ENCODE data around the gene PITX1. TPM values are rescaled to one million over a fixed set of nuclear protein-coding genes. Genes with fewer than 3 reads are reported as not detected.

PITX1 gene
- total and polyA plus RNA-seq, 2 donors (not counting 1 experiment from before 2014, with no cell fraction given): 0.13 TPM; not detected in 1

DNA sequence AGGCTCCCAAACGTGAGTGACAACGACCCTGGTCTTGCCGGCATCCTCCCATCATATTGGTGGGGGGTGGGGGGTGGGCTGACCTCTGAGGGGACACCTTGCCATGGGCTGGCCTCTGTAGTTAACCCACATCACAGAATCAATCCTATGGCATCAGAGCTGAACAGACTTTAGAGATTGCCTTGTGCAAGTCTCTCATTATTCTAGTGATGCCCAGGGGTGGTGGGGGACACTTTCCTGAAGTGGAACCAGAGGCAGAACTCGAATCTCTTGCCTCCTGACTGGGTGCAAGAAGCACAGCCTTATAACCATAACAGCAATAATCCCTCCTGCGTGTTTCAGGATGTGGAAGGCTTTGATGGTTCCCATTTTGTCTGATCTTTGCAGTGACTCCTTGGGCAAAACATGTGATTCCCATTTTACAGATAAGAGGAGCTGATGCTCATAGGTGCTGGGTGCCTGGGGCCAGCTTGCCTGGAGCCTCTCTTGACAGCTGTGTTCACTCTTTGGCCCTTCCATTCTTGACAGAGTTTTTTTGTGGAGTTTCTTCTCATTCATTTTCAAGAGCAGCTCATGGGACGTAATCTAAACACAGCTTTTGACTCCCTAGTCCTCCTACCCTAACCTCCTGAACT, 18.6 kb upstream of the PITX1 start:
- H3K4me2 ChIP-seq (replicated peaks; ENCODE audit: low read depth, low read length, poor library complexity, severe bottlenecking): peak overlapping the region; percentile 79
- peak overlapping the region; percentile 50 for H3K9ac ChIP-seq (ENCODE audit: low read length)
- peaks cover 0 to 58% (median 33%) of the 10 kb centered on the region in 4 experiments for H3K27me3 ChIP-seq (replicated peaks in 1 of 4; ENCODE audit: control extremely low read depth in 1 of 4, control insufficient read depth in 3 of 4, insufficient read depth in 4 of 4, low read length in 3 of 4)
- peaks cover 48 to 55% of the 10 kb centered on the region in 2 donors for H3K4me1 ChIP-seq (ENCODE audit: control insufficient read depth in 2 of 2, insufficient read depth in 2 of 2, low read length in 2 of 2)
- Mint-ChIP-seq H3K4me1 (peaks cover 57% of the 10 kb centered on the region), H3K4me3 (peak overlapping the region; percentile 85), H3K27ac (peak overlapping the region; percentile 74), H3K9me3 (ENCODE audit: insufficient read depth) (no peaks in the 10 kb centered on the region), H3K27me3 (peaks cover 56% of the 10 kb centered on the region)
- H2AFZ ChIP-seq (ENCODE audit: insufficient read depth, low read depth, low read length, poor library complexity, severe bottlenecking): peak overlapping the region; percentile 53
- H4K20me1 ChIP-seq (ENCODE audit: control insufficient read depth, insufficient read depth, low read length, poor library complexity, severe bottlenecking): no peaks in the 10 kb centered on the region
- POLR2A ChIA-PET: interaction anchor here (0.6 to 1.3 kb wide), 3 partner anchors 15 to 1939 kb away, joined by 3 to 4 read pairs (median 3); no protein-coding TSS in a partner anchor
- no peaks in the 10 kb centered on the region for H3K36me3 ChIP-seq (replicated peaks in 1 of 2; ENCODE audit: control extremely low read depth in 1 of 2, control insufficient read depth in 1 of 2, extremely low read depth in 1 of 2, insufficient read depth in 2 of 2, low read length in 1 of 2)
- DNase-seq (no peak), ATAC-seq (ENCODE audit: low read depth) (no peak)
- CTCF ChIA-PET: interaction anchor here (0.7 to 1.6 kb wide), 4 partner anchors 17 to 1804 kb away, joined by 3 to 5 read pairs (median 4); no protein-coding TSS in a partner anchor
- TF ChIP-seq, protein P1, sequence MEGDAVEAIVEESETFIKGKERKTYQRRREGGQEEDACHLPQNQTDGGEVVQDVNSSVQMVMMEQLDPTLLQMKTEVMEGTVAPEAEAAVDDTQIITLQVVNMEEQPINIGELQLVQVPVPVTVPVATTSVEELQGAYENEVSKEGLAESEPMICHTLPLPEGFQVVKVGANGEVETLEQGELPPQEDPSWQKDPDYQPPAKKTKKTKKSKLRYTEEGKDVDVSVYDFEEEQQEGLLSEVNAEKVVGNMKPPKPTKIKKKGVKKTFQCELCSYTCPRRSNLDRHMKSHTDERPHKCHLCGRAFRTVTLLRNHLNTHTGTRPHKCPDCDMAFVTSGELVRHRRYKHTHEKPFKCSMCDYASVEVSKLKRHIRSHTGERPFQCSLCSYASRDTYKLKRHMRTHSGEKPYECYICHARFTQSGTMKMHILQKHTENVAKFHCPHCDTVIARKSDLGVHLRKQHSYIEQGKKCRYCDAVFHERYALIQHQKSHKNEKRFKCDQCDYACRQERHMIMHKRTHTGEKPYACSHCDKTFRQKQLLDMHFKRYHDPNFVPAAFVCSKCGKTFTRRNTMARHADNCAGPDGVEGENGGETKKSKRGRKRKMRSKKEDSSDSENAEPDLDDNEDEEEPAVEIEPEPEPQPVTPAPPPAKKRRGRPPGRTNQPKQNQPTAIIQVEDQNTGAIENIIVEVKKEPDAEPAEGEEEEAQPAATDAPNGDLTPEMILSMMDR (IDR thresholded peaks at IDR 0.05): no peak
- no peak for TF ChIP-seq EZH2 (IDR thresholded peaks at IDR 0.05; ENCODE audit: borderline replicate concordance, insufficient read depth, low read depth, low read length, poor library complexity, severe bottlenecking)
- WGBS (ENCODE audit: insufficient coverage): no CpG with 5 or more reads among the region's 6 CpGs
- intact Hi-C loops (cut with micrococcal nuclease): loop anchor here (1.0 to 5.0 kb wide), 3 partner anchors 18 to 145 kb away; partner anchors contain the start of genes PCBD2 and PITX1
- peak overlapping the region; percentile 3 to 29 for H3K27ac ChIP-seq (ENCODE audit: low read length in 2 of 2)
- no peaks in the 10 kb centered on the region for H3K79me2 ChIP-seq (ENCODE audit: control insufficient read depth, insufficient read depth, low read length)
- peaks cover 0 to 19% (median 0%) of the 10 kb centered on the region in 3 donors for H3K9me3 ChIP-seq (ENCODE audit: control extremely low read depth in 1 of 3, control insufficient read depth in 2 of 3, insufficient read depth in 1 of 3, low read length in 2 of 3)
- H3K4me3 ChIP-seq (ENCODE audit: control extremely low read depth in 1 of 5, extremely low read depth in 1 of 5, insufficient read depth in 1 of 5, low read depth in 2 of 5, low read length in 4 of 5): peak overlapping the region in 3 of 5 experiments; percentile 9 to 48 (median 16)

DNA sequence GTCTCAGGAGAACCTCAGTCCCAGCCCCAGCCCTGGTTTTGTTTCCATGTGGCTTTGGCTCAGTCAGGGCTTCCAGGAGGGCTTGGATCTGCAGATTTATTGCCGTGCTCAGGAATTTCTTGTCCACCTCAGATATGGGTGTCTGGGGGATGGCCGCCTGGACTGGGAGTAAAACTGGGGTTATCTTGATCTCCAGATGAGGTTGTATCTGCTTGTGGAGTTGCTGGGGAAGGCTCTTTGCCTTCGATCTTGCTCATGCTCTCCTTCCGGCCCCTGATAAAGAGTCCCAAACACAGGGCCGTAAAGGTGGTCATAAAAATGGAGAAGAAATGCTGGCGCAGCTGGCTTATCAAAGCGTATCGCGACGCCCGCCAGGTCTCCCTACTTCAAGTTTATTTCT, 17.8 kb upstream of the PITX1 start:
- Mint-ChIP-seq H3K4me1 (peaks cover 57% of the 10 kb centered on the region), H3K4me3 (peak overlapping the region; percentile 44), H3K27me3 (peaks cover 61% of the 10 kb centered on the region), H3K27ac (no peak overlapping the region), H3K9me3 (ENCODE audit: insufficient read depth) (no peaks in the 10 kb centered on the region)
- peaks cover 0 to 64% (median 38%) of the 10 kb centered on the region in 4 experiments for H3K27me3 ChIP-seq (replicated peaks in 1 of 4; ENCODE audit: control extremely low read depth in 1 of 4, control insufficient read depth in 3 of 4, insufficient read depth in 4 of 4, low read length in 3 of 4)
- H3K4me2 ChIP-seq (replicated peaks; ENCODE audit: low read depth, low read length, poor library complexity, severe bottlenecking): peak overlapping the region; percentile 79
- no peaks in the 10 kb centered on the region for H3K36me3 ChIP-seq (replicated peaks in 1 of 2; ENCODE audit: control extremely low read depth in 1 of 2, control insufficient read depth in 1 of 2, extremely low read depth in 1 of 2, insufficient read depth in 2 of 2, low read length in 1 of 2)
- no peak overlapping the region for H3K4me3 ChIP-seq (ENCODE audit: control extremely low read depth in 1 of 5, extremely low read depth in 1 of 5, insufficient read depth in 1 of 5, low read depth in 2 of 5, low read length in 4 of 5)
- DNase-seq (no peak), ATAC-seq (ENCODE audit: low read depth) (no peak)
- POLR2A ChIA-PET: no interaction called here
- no peaks in the 10 kb centered on the region for H4K20me1 ChIP-seq (ENCODE audit: control insufficient read depth, insufficient read depth, low read length, poor library complexity, severe bottlenecking)
- H2AFZ ChIP-seq (ENCODE audit: insufficient read depth, low read depth, low read length, poor library complexity, severe bottlenecking): no peak overlapping the region
- no peak overlapping the region for H3K9ac ChIP-seq (ENCODE audit: low read length)
- no peak overlapping the region for H3K27ac ChIP-seq (ENCODE audit: low read length in 2 of 2)
- CTCF ChIA-PET: interaction anchor here (1.0 kb wide), 1 partner anchor 146 kb away, joined by 3 read pairs; no protein-coding TSS in a partner anchor
- TF ChIP-seq, protein P1 (IDR thresholded peaks at IDR 0.05): no peak
- TF ChIP-seq EZH2 (IDR thresholded peaks at IDR 0.05; ENCODE audit: borderline replicate concordance, insufficient read depth, low read depth, low read length, poor library complexity, severe bottlenecking): no peak
- H3K79me2 ChIP-seq (ENCODE audit: control insufficient read depth, insufficient read depth, low read length): no peaks in the 10 kb centered on the region
- intact Hi-C loops (cut with micrococcal nuclease): loop anchor here (2.0 to 5.0 kb wide), 2 partner anchors 17 to 145 kb away; partner anchors contain the start of genes PCBD2 and PITX1
- peaks cover 0 to 23% (median 0%) of the 10 kb centered on the region in 3 donors for H3K9me3 ChIP-seq (ENCODE audit: control extremely low read depth in 1 of 3, control insufficient read depth in 2 of 3, insufficient read depth in 1 of 3, low read length in 2 of 3)
- WGBS (ENCODE audit: insufficient coverage): 79% methylated on average over 10 of the region's 11 CpGs
- peaks cover 48 to 55% of the 10 kb centered on the region in 2 donors for H3K4me1 ChIP-seq (ENCODE audit: control insufficient read depth in 2 of 2, insufficient read depth in 2 of 2, low read length in 2 of 2)
